GM19438 (cell line): ENCODE results near the gene APOB.
"Not testable (repeated sequence)": the region's sequence is repeated elsewhere in the genome, so short reads cannot be mapped to it uniquely, and the experiment has no call there.

Source experiments
- ATAC-seq: cut with Tn5 transposase; IDR thresholded peaks from one replicate; pipeline ENCODE4 v1.9.1; 2021; ENCODE audit warnings: low read depth; ENCODE audit not compliant: unreplicated experiment

The APOB gene

DNA sequence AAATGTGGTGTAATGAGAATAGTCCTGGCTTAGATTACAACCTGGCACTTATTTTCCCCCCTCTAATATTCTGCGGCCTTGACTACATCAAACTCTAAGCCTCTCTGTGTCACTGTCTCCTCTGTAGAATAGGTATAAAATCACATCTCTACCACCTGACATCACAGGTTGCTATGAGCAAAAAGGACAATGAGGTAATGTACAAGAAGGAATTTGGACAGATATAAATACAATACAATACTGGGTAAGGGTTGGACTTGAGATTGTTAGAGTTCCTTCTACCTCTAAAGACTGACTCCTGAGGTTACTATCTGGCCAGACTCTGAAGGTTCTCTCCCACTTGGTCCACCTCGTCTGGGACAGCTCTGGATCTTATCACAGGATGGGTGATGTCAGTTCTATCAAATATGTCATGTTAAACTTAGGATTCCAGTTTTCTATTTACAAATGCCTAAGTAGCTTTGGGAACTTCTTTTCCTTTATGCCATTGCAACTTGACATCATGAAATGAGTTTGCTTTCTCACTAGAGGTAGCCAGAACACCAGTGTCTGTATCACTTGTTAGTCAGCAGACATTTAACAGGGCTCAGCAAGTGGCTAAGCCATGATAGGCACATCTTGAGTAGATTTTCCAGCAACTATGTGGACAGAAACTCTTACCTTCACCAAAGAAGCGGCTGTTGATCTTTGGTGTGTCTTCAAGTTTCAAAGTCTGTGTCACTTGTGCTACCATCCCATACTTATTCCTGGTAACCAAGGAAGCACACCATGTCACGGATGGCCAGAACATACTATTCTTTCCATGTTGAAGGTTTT lies 9.5 kb downstream of the APOB start:
- ATAC-seq = no peak

DNA sequence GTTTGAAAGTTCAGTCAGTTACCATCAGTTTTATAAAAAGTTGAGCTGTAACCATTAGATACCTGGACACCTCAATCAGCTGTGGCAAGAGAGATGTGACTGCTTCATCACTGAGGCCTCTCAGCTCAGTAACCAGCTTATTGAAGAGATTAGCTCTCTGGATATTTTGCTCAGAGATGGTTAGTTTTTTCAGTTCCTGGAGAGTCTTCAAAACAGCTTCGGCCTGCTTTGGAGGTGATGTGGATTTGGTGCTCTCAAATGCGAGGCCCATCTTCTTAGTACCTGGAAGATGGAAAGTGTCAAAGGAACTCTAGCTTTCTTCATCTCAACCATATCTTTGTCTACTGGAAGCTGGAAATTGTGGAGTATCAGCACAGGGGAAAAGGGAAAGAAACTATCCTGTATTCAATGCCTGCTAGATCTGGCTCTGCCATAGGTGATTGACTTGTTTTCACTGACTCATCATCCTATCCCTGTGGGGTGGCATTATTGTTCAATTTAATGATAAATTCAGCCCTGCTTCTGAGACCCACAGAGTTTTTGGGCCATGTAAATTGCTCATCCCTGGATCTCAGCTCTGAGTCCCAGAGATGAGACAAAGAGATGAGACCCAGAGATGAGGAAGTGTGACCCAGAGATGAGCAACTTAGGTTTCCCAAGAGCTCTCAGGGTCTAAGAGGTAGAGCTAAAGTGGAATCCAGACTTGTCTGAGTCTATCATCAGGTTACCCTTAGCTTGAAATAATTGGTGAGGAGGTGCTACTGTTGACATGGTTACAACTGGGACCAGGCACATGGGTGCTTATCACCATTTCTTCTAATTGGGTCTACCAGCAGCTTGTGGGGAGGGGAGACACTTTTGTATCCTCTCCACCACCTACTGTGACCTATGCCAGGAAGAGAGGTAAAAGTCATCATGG lies 10.4 kb downstream of the APOB start:
- no peak for ATAC-seq

DNA sequence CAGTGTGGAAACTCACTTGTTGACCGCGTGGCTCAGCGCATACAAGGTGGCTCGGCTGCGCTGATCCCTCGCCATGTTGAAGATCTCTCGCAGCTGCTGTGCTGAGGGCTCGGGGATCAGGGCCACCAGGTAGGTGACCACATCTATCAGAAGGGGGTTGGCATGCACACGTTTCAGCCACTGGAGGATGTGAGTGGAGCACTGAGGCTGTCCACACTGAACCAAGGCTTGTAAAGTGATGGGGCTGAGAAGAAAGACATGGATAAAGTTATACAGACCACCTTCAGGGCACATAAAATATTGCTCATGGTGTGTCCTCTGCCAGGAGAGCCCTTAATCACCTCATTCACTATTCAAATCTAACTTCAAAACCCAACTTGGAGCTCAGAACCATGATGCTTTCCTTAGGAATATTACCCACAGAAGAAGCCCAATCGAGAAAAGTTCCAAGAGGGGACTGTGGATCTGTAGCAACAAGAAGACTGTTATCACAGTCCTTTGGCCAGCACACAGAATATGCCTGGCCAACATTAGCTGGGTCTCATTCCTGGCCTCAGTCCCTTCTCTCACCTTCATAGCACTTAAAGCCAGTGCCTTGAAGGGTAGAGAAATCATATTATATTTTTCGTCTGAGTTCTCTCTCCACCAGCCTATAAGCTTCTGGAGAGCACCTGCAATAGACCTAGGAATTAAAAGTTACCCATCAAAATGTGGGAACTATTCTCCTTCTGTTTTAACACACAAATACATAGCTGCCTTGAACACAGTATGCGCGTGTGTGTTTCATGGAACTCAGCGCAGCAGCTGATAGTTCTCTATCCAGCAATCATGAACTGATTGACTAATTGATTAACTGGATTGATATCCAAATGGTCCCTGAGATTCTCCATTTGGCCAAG lies 11.3 kb downstream of the APOB start:
- no peak for ATAC-seq

DNA sequence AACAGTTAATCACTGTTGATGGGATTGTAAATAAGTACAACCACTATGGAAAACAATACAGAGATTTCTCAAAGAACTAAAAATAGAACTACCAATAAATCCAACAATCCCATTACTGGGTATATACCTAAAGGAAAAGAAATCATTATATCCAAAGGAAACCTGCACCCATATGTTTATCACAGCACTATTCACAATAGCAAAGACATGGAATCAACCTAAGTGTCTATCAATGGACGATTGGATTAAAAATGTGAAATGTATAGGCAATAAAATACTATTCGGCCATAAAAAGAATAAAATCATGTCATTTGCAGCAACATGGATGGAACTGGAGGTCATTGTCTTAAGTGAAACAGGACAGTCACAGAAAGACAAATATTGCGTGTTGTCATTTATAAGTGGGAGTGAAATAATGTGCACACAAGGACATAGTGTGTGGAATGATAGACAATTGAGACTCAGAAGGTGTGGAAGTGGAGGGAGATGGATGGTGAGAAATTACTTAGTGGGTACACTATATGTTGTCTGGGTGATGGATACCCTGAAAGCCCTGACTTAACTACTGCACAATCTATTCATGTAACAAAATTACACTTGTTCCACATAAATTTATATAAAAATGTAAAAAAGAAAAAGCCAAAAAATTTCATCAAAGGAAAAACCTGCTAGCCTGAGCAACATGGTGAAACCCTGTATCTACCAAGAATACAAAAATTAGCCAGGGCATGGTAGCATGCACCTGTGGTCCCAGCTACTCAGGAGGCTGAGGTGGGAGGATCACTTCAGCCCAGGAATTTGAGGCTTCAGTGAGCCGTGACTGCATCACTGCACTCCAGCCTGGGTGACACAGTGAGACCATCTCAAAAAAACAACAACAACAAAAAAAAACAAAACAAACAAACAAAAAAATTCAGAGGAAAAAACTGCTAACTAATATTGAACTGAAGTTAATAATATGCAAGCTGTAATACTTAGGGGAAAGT lies 12.6 kb downstream of the APOB start:
- ATAC-seq = no peak

DNA sequence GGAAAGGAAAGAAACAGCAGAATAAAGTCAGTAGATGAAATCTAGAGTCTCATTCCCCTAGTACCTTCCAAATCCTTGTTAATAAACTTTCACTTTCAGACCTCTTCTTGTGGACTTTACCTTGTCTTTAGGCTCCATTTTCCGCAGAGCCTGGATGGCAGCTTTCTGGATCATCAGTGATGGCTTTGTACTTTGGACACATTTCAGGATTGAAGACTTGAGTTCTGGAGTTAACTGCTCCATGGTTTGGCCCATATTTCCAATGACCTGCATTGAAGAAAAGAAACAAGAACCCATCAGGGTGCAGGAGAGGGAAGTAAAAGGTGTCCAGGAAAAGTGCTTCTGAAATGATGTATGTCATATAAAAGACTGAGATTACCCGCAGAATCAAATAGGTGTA lies 14.4 kb downstream of the APOB start:
- ATAC-seq = no peak

DNA sequence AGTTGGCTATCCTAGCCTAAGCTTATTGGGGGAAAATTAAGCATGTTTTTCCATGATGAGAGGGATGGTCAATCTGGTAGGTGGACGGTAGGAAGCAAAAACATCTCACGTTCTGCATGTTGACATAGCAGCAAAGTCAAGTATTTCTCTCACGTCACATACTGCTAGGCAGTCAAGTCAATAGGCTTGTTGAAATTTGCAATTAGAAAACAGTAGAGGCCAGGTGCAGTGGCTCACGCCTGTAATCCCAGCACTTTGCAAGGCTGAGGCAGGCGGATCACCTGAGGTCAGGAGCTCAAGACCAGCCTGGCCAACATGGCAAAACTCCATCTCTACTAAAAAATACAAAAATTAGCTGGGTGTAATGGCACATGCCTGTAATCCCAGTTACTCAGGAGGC lies 14.9 kb downstream of the APOB start:
- ATAC-seq = not testable (repeated sequence)

DNA sequence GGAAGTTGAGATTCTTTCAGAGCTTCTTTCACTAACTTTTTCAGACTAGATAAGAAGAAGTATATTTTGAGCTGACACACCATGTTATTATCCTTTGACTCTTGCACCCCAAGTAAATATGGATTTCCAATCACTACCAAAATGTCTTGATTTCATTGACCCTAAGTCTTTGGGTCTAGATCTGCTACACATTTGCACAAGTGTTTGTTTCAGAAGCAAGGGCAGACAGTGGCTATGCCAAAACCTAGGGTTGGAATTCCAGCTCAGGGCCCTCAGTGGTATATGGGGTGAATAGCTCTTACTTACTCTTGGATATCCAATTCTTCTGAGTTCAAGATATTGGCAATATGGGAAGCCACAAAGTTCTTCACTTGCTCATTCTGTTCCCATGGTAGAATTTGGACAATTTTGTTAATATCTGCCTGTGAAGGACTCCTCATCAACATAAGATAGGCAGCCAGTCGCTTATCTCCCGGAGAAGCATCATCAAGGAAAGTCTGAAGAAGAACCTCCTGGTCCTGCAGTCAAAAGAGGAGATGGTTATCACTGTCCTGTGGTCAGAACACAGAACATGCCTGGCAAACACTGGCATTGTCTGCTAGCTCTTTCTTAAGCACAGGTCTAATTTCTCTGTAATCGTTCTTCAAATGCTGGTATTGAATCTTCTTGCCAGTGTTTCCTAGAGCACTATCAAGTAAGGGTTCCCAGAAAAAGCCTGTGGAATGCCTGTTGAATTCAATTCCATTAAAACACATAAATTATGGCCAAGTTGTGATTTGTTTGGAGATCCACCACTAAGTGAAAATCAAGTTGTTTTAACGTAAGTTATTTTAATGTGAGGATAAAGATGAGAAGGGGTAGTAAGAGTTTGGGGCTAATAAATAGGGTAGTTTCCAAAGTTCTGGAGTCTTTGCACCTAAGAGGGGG lies 15.6 kb downstream of the APOB start:
- ATAC-seq = no peak

DNA sequence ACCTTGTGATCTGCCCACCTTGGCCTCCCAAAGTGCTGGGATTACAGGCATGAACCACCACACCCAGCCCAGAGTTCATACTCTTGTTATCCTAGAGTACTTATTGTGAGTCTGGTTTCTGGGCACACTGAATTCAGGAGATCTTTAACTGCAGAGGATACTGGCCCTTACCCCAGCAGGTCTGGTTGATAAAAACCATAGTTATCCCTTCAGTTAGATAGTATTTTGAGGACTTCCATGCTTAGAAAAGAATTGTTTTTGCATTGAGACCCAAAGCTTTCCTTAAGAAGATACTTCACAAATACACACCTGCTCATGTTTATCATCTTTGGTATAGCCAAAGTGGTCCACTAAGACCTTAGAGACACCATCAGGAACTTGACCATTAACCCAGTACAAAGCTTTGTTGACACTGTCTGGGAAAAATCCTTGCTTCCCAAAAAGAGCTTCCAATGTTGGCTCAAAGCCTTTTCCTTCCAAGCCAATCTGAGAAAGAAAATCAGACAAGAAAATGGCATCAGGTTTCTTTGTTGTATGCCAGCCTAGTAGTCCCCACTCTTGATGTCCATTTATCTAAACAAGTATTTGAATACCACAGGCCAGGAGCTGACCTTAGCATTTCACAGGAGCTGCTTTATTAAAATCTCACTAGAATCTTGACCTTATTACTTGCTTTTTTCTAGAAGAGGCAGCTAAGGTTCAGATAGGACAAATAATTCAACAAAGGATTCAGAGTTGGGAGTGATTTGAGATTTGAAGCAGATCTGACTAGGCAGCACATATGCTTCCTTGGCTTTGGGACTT lies 17.2 kb downstream of the APOB start:
- no peak for ATAC-seq

DNA sequence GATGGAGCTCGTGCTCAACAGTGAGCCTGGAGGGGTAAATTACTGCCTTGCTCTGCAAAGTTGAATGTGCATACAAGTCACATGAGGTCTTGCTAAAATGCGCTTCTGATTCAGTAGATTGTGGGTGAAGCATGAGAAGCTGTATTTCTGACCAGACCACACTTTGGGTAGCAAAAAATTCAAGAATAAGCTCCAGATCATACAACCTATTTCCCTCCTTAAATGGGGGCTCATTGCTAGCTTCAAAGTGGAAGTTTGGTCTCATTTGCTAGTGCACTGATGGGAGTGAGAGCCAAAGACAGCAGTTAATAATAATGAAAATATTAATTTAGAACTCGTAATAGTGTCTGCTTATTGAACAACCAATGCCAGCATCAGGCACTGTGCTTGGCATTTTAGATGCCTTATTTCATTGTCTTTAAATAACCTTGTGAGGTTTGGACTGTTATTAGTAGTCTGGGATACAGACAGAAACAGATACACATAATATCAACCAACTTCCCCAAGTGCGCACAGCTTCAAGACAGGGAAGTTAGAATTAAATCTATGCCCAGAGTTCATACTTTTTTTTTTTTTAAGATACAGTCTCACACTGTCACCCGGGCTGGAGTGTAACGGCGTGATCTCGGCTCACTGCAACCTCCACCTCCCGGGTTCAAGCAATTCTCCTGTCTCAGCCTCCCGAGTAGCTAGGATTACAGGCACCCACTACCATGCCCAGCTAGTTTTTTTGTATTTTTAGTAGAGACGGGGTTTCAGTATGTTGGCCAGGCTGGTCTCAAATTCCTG lies 18.0 kb downstream of the APOB start:
- no peak for ATAC-seq

DNA sequence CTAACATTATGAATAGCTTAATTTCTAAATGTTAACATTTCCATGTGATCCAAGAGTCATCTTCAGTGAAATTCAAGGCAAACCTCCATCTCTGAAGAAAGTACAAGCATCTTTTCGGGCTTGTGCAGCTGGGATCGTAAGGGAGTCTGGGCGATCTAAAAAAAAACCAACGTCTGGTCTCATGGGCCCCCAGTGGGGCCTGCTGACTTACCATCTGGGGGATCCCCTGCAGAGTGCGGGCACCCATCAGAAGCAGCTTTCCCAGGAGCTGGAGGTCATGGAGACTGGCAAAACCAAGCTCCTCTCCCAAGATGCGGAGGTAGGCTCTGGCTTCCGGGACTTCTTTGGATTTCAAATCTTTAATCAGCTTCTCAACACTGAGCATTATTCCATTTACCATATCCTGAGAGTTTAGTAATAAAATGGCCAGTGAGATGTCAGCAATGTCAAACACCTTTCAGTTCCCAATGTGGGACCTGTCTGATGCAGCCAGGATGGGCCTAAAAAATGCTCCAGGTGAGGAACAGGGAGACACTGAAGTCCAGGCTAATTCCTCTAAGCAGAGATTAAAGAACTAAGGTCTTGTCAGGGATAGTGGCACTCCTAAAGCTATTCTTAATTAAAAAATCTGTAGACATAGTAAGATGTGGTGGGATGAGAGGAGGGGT lies 19.0 kb downstream of the APOB start:
- ATAC-seq = no peak

DNA sequence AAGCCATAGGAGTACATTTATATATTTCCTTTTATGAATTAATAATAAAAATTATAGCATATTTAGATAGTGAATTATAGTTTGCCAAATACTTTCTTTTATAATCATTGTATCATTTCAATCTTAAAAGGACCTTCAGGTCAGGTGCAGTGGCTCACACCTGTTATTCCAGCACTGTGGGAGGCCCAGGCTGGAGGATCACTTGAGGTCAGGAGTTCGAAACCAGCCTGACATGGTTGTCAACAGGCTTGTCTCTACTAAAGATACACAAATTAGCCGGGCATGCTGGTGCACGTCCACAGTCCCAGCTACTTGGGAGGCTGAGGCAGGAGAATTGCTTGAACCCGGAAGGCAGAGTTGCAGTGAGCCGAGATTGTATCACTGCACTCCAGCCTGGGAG lies 19.7 kb downstream of the APOB start:
- no peak for ATAC-seq

DNA sequence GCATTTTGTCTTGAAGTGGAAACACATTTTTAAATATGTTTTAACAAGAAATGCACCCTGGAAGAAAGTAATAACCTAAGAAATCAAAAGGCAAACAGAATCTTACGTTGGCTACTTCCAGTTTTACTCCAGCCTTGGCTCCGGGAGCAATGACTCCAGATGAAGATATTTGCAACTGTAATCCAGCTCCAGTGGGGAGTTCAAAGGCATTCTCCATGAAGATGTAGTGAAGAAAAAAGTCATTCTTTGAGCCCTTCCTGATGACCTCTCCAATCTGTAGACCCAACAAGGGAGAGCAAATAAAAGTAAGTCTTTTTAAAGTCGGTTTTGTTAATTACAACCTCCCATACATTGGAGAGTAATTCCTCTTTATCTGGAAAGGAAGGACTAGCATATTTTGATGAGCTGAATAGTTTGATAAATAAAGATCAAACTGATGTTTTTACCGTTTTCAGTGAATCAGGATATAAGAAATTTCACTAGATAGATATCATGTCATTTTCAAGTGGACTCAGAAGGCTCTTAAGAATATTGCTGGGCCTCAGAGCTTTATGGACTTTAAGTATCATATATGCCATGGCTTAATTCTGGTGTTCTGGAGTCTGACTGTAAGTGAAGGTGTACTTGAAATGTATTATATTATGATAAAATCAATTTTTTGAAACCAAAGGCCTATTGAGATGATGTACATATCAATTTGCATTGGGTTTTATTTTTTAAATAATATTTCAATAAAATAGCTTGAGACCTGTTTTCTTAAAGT lies 20.3 kb downstream of the APOB start:
- no peak for ATAC-seq

DNA sequence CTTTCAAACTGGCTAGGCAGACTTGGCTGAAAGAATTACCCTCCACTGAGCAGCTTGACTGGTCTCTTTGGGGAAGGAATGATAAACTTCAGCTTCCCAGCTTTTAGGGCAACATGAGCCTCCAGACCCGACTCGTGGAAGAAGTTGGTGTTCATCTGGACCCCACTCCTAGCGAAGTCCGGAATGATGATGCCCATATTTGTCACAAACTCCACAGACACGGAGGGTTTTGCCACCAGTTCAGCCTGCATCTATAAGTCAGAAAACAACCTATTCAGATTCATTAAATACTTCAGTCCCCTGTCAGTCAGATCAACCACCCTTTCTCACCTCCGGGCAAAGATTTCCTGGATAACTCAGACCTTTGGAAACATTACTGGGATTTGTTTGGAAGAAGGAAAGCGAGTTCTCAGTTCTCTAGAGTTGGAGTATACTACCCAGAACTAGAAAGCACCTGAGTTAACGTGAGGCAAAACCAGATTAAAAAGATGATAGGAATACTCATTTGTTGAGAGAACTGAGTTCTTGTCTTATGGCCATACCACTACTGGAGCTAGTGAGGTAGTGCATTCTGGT lies 21.0 kb downstream of the APOB start:
- ATAC-seq = no peak

DNA sequence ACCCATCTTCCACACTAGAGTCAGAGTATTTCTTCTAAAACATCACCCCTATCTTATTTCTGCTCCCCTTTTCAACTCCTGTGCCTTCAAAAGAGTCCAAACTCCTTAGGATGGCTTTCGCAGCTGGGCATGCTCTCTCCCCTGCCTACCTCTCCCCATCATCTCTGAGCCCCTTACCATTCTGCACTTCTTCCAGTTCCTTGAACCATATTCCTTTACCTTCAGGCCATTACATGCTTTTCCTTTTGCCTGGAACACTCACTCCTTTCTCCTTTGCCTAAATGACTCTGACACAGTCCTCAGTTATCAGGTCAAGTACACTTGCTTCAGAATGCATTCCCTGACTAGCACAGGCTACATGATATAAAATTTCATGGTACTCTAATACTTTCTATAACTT lies 22.4 kb downstream of the APOB start:
- ATAC-seq = no peak

DNA sequence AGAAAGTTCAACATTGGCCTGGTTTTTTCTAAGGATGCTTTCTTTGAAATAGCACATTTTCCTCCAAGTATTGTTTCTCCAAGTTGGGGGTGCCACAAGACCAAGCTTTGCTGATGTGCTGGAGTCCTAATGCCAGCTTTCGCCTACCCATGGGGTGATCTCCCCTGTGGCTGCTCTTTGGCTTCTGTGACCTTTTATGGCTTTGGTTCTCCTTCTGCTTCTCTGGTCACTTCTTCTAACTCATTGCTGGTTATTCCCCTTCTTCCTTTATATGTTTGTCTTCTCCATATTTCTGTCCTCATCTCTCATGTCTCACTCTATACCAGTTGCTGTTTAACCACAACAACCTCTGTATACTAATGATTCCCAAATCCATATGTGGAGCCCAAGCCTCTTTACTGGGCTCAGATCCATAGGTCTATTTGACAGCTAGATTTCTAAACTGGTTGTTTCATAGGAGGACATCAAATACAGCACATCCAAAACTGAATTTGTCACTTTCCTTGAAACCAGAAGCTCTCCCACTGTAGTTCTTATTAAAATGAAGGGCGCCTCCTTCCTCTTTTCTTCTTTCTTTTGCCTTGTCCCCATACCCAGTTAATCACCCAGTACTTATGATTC lies 23.1 kb downstream of the APOB start:
- ATAC-seq = no peak
